ENCODE measurements around the gene STAC3.

Gene STAC3

GRCh38 chr12:57210461-57210860 lies 40.5 kb downstream of the STAC3 start:
- Histone ChIP-seq H3K4me1 (ENCODE audit: control insufficient read depth, low read length) (peaks cover 32% of the 10 kb centered on the region), H3K9me3 (ENCODE audit: control insufficient read depth, insufficient read depth, low read length) (no peaks in the 10 kb centered on the region), H3K27me3 (ENCODE audit: control insufficient read depth, low read length) (no peaks in the 10 kb centered on the region), H3K9me2 (replicated peaks; ENCODE audit: control insufficient read depth, low read length) (no peaks in the 10 kb centered on the region), H3K79me2 (ENCODE audit: control insufficient read depth, low read length) (no peaks in the 10 kb centered on the region), H3K4me2 (ENCODE audit: low read length) (no peak overlapping the region), H3K36me3 (ENCODE audit: control insufficient read depth, low read length) (no peaks in the 10 kb centered on the region), H3K4me3 (ENCODE audit: low read length) (no peak overlapping the region), H3F3A (ENCODE audit: control insufficient read depth, insufficient read depth) (peaks cover 4% of the 10 kb centered on the region), H3K27ac (ENCODE audit: low read depth, low read length) (no peak overlapping the region), H4K20me1 (ENCODE audit: control insufficient read depth, insufficient read depth, low read depth, low read length) (no peaks in the 10 kb centered on the region; the same call in 1 of the 2 replicates)
- no peak for TF ChIP-seq EZH2phosphoT487 (IDR thresholded peaks at IDR 0.05; ENCODE audit: borderline replicate concordance, low read length)

GRCh38 chr12:57209916-57210315 lies 41.1 kb downstream of the STAC3 start:
- no peaks in the 10 kb centered on the region; the same call in 1 of the 2 replicates for H3F3A ChIP-seq (ENCODE audit: control insufficient read depth, insufficient read depth)
- H3K4me3 ChIP-seq (ENCODE audit: low read length), result no peak overlapping the region
- H3K9me3 ChIP-seq (ENCODE audit: control insufficient read depth, insufficient read depth, low read length), result no peaks in the 10 kb centered on the region
- H3K36me3 ChIP-seq (ENCODE audit: control insufficient read depth, low read length), result no peaks in the 10 kb centered on the region
- peaks cover 26% of the 10 kb centered on the region for H3K4me1 ChIP-seq (ENCODE audit: control insufficient read depth, low read length)
- no peaks in the 10 kb centered on the region; the same call in 1 of the 2 replicates for H4K20me1 ChIP-seq (ENCODE audit: control insufficient read depth, insufficient read depth, low read depth, low read length)
- no peak overlapping the region for H3K4me2 ChIP-seq (ENCODE audit: low read length)
- no peaks in the 10 kb centered on the region for H3K79me2 ChIP-seq (ENCODE audit: control insufficient read depth, low read length)
- H3K9me2 ChIP-seq (replicated peaks; ENCODE audit: control insufficient read depth, low read length), result no peaks in the 10 kb centered on the region
- TF ChIP-seq EZH2phosphoT487 (IDR thresholded peaks at IDR 0.05; ENCODE audit: borderline replicate concordance, low read length) (no peak), CTCF (IDR thresholded peaks at IDR 0.05; ENCODE audit: low read depth, low read length, poor library complexity, severe bottlenecking) (no peak)
- no peaks in the 10 kb centered on the region for H3K27me3 ChIP-seq (ENCODE audit: control insufficient read depth, low read length)
- no peak overlapping the region for H3K27ac ChIP-seq (ENCODE audit: low read depth, low read length)

GRCh38 chr12:57208631-57209282 lies 42.2 kb downstream of the STAC3 start:
- Histone ChIP-seq H3K36me3 (ENCODE audit: control insufficient read depth, low read length) (no peaks in the 10 kb centered on the region), H3K4me1 (ENCODE audit: control insufficient read depth, low read length) (peaks cover 15% of the 10 kb centered on the region), H3K79me2 (ENCODE audit: control insufficient read depth, low read length) (no peaks in the 10 kb centered on the region), H3K4me3 (ENCODE audit: low read length) (no peak overlapping the region), H3K27me3 (ENCODE audit: control insufficient read depth, low read length) (no peaks in the 10 kb centered on the region), H3K9me3 (ENCODE audit: control insufficient read depth, insufficient read depth, low read length) (no peaks in the 10 kb centered on the region), H4K20me1 (ENCODE audit: control insufficient read depth, insufficient read depth, low read depth, low read length) (no peaks in the 10 kb centered on the region; the same call in 1 of the 2 replicates), H3K4me2 (ENCODE audit: low read length) (no peak overlapping the region), H3F3A (ENCODE audit: control insufficient read depth, insufficient read depth) (no peaks in the 10 kb centered on the region), H3K27ac (ENCODE audit: low read depth, low read length) (no peak overlapping the region), H3K9me2 (replicated peaks; ENCODE audit: control insufficient read depth, low read length) (no peaks in the 10 kb centered on the region)
- TF ChIP-seq EZH2phosphoT487 (IDR thresholded peaks at IDR 0.05; ENCODE audit: borderline replicate concordance, low read length) (no peak), CTCF (IDR thresholded peaks at IDR 0.05; ENCODE audit: low read depth, low read length, poor library complexity, severe bottlenecking) (no peak)

Measured in DOHH2 (cell line).